Endothelial cell of umbilical vein (primary cell): ENCODE results near the gene CAMTA1. TPM values are rescaled to one million over a fixed set of nuclear protein-coding genes. Genes with fewer than 3 reads are reported as not detected.

Experiments used
- BruUV-seq: library from RNA; stranded (reverse); fragments of 400-500 nt; replicated peaks from 2 replicates; lab custom pipeline; 2021; lab: Mats Ljungman, UMichigan
- CTCF ChIA-PET: fragments of 300-600, 350-600 bp; sonication (Branson Sonifier 250); formaldehyde crosslinking; loops from one replicate; lab custom pipeline; 2021; ENCODE audit warnings: antibody characterized with exemption, inconsistent platforms; lab: Charles Lee
- POLR2A ChIA-PET: fragments of 300-600, 350-600 bp; sonication (Branson Sonifier 250); formaldehyde crosslinking; loops from one replicate; lab custom pipeline; 2021; ENCODE audit warnings: antibody characterized with exemption, inconsistent platforms; lab: Charles Lee
- DNase-seq: peaks from one replicate; pipeline ENCODE4 v3.0.0-alpha.2; 2011; ENCODE audit warnings: low read depth, low spot score
- FAIRE-seq: peaks from 2 replicates; lab custom pipeline; 2011; peaks lifted over from hg19 to GRCh38; lab: Jason Lieb, UNC
- H2AFZ ChIP-seq: 2 replicates; pipeline ENCODE4 v1.6.0; 2012; ENCODE audit warnings: low read depth, low read length, control low read depth, inconsistent platforms
- H3K27ac ChIP-seq: 2 replicates; pipeline ENCODE4 v1.5.1; 2011; ENCODE audit warnings: low read depth, mild to moderate bottlenecking, control low read depth, low read length, moderate library complexity; ENCODE audit not compliant: insufficient read depth
- H3K27me3 ChIP-seq, 2 experiments: 2 replicates each; pipeline versions ENCODE4 v1.6.0 to v1.6.1; 2011; ENCODE audit warnings: low read length in 2 of 2, mixed read lengths in 1 of 2; ENCODE audit not compliant: control insufficient read depth in 2 of 2, insufficient read depth in 2 of 2
- H3K36me3 ChIP-seq, 2 experiments: 2 replicates in 1 of 2; 3 replicates in 1 of 2; pipeline ENCODE4 v1.5.1; 2011; ENCODE audit warnings: low read length in 2 of 2, mild to moderate bottlenecking in 1 of 2, moderate library complexity in 1 of 2; ENCODE audit not compliant: control insufficient read depth in 2 of 2, insufficient read depth in 2 of 2; ENCODE audit errors: extremely low read depth in 1 of 2
- H3K4me1 ChIP-seq: 3 replicates; pipeline ENCODE4 v1.5.1; 2011; ENCODE audit warnings: mild to moderate bottlenecking, low read length; ENCODE audit not compliant: control insufficient read depth, insufficient read depth; ENCODE audit errors: extremely low read depth
- H3K4me2 ChIP-seq: 2 replicates; pipeline ENCODE4 v1.6.1; 2011; ENCODE audit warnings: low read length, control low read depth, mixed read lengths; ENCODE audit not compliant: insufficient read depth
- H3K4me3 ChIP-seq, 3 experiments: fragments of 200-600 bp in 1 of 3; sonication (generic), shearing (Covaris generic) in 1 of 3; replicated peaks in 1 of 3; 2 replicates each; pipeline ENCODE4 v1.5.1; 2011 to 2016; ENCODE audit warnings: control low read depth in 3 of 3, low read length in 3 of 3, mild to moderate bottlenecking in 2 of 3, inconsistent platforms in 1 of 3, low read depth in 1 of 3, moderate library complexity in 1 of 3; ENCODE audit not compliant: insufficient read depth in 1 of 3
- H3K79me2 ChIP-seq: 2 replicates; pipeline ENCODE4 v1.6.0; 2012; ENCODE audit warnings: low read length, inconsistent platforms; ENCODE audit not compliant: control insufficient read depth, insufficient read depth
- H3K9ac ChIP-seq: replicated peaks from 2 replicates; pipeline ENCODE3; 2011; ENCODE audit warnings: low read length, control low read depth; ENCODE audit not compliant: insufficient read depth; ENCODE audit errors: extremely low read depth
- H3K9me1 ChIP-seq: replicated peaks from 3 replicates; pipeline ENCODE4 v1.6.0; 2011; ENCODE audit warnings: mild to moderate bottlenecking, low read length; ENCODE audit not compliant: control insufficient read depth, insufficient read depth; ENCODE audit errors: extremely low read depth
- H3K9me3 ChIP-seq: replicated peaks from 2 replicates; pipeline ENCODE4 v1.5.1; 2012; ENCODE audit warnings: low read length, inconsistent platforms; ENCODE audit not compliant: control insufficient read depth, insufficient read depth
- H4K20me1 ChIP-seq: replicated peaks from 2 replicates; pipeline ENCODE3; 2011; ENCODE audit warnings: mild to moderate bottlenecking, low read length; ENCODE audit not compliant: control insufficient read depth, insufficient read depth; ENCODE audit errors: extremely low read depth
- EZH2 ChIP-seq: IDR thresholded peaks from 2 replicates; pipeline ENCODE4 v1.6.1; 2012; ENCODE audit warnings: borderline replicate concordance, low read depth, mild to moderate bottlenecking, moderate library complexity, low read length, inconsistent platforms; ENCODE audit not compliant: severe bottlenecking
- FOS ChIP-seq: IDR thresholded peaks from 2 replicates; pipeline ENCODE4 v1.6.1; 2011; ENCODE audit warnings: mild to moderate bottlenecking, low read length, moderate library complexity, borderline replicate concordance; ENCODE audit not compliant: insufficient read depth
- GATA2 ChIP-seq: IDR thresholded peaks from 2 replicates; pipeline ENCODE4 v1.7.0; 2011; ENCODE audit warnings: low read depth, mild to moderate bottlenecking, moderate library complexity, mixed read lengths, low read length; ENCODE audit not compliant: insufficient read length, insufficient read depth
- JUN ChIP-seq: IDR thresholded peaks from 2 replicates; pipeline ENCODE4 v1.6.1; 2011; ENCODE audit warnings: borderline replicate concordance, low read depth; ENCODE audit not compliant: insufficient read length, insufficient read depth
- MAX ChIP-seq: IDR thresholded peaks from 2 replicates; pipeline ENCODE4 v1.6.1; 2011; ENCODE audit not compliant: insufficient read depth, insufficient read length
- MYC ChIP-seq: IDR thresholded peaks from one replicate; pipeline ENCODE4 v1.6.1; 2011; ENCODE audit warnings: mild to moderate bottlenecking, low read depth, low read length
- POLR2A ChIP-seq: IDR thresholded peaks from 2 replicates; pipeline ENCODE4 v1.6.1; 2012; ENCODE audit warnings: low read depth, mild to moderate bottlenecking, control low read depth, low read length
- dilution Hi-C: fragments of 300-500 bp; cut with MboI; formaldehyde crosslinking; loops from one replicate; pipeline ENCODE4 v1.15.0; 2019; ENCODE audit warnings: low sequenced_read_pairs; ENCODE audit not compliant: extremely low pct_ligation_motif_present
- intact Hi-C: fragments of 100-400 bp; cut with micrococcal nuclease; formaldehyde crosslinking; loops from one replicate; pipeline ENCODE4 v1.10.0; 2022
- polyA plus RNA-seq, 4 experiments: library from polyadenylated mRNA; depleted of rRNA in 3 of 4; stranded (reverse) in 3 of 4; unstranded in 1 of 4; fragments of >200 nt; gene quantifications; 2 replicates each; pipeline versions ENCODE4 v1.2.1 to v1.2.3, GENCODE V29; 2011 to 2012; ENCODE audit warnings: missing spikeins in 1 of 4
- total RNA-seq: library from RNA; stranded (reverse); gene quantifications from 2 replicates; pipeline ENCODE4 v1.2.3, GENCODE V29; 2021

Gene CAMTA1
- total and polyA plus RNA-seq, 2 donors (not counting 3 experiments of a cell fraction or from before 2014, with no cell fraction given) = 50.8 to 92.7 TPM

GRCh38 chr1:7404046-7404742, 618.9 kb downstream of the CAMTA1 start:
- no peaks in the 10 kb centered on the region for H3K9me3 ChIP-seq
- H3K4me2 ChIP-seq = no peak overlapping the region
- no peak for TF ChIP-seq GATA2
- no peaks in the 10 kb centered on the region for H3K36me3 ChIP-seq
- H3K79me2 ChIP-seq = no peaks in the 10 kb centered on the region
- dilution Hi-C loops (no loop called here), intact Hi-C loops (loop anchor here (5.0 kb wide), 1 partner anchor 148 kb away; no protein-coding TSS in a partner anchor)
- H3K27ac ChIP-seq = no peak overlapping the region
- no peaks in the 10 kb centered on the region for H4K20me1 ChIP-seq
- no TSS peak for BruUV-seq
- FAIRE-seq = no peak
- peaks cover 2 to 8% of the 10 kb centered on the region in 2 experiments for H3K27me3 ChIP-seq
- H2AFZ ChIP-seq = no peak overlapping the region
- ChIA-PET CTCF (no interaction called here), POLR2A (no interaction called here)
- no peak overlapping the region for H3K4me3 ChIP-seq
- DNase-seq = no peak
- H3K9me1 ChIP-seq = no peaks in the 10 kb centered on the region
- peaks cover 9% of the 10 kb centered on the region for H3K4me1 ChIP-seq
- H3K9ac ChIP-seq = no peak overlapping the region

GRCh38 chr1:7405844-7406500, 620.7 kb downstream of the CAMTA1 start:
- intact Hi-C loops = no loop called here
- Histone ChIP-seq H3K4me2 (no peak overlapping the region), H3K4me1 (peaks cover 9% of the 10 kb centered on the region), H3K9ac (no peak overlapping the region), H3K27ac (no peak overlapping the region), H3K36me3 (no peaks in the 10 kb centered on the region), H3K9me1 (no peaks in the 10 kb centered on the region), H3K27me3 (no peaks in the 10 kb centered on the region), H3K9me3 (no peaks in the 10 kb centered on the region), H4K20me1 (no peaks in the 10 kb centered on the region), H2AFZ (no peak overlapping the region), H3K4me3 (no peak overlapping the region), H3K79me2 (no peaks in the 10 kb centered on the region)
- FAIRE-seq (no peak), DNase-seq (no peak)
- dilution Hi-C loops = no loop called here
- no TSS peak for BruUV-seq
- POLR2A ChIA-PET = no interaction called here
- TF ChIP-seq JUN (no peak), GATA2 (no peak), EZH2 (no peak), FOS (no peak), POLR2A (no peak), MAX (no peak), MYC (no peak)
- CTCF ChIA-PET = no interaction called here
